H1 (cell line): ENCODE measurements around the gene IFNG-AS1. TPM values are rescaled to one million over a fixed set of nuclear protein-coding genes. Genes with fewer than 3 reads are reported as not detected.

Source experiments
- CTCF ChIA-PET: fragments of 300-600 bp; sonication (Branson Sonifier 250); formaldehyde crosslinking; loops from one replicate; lab custom pipeline; 2021; ENCODE audit not compliant: partially characterized antibody; lab: Charles Lee
- POLR2A ChIA-PET: fragments of 300-600 bp; sonication (Branson Sonifier 250); formaldehyde crosslinking; loops from one replicate; lab custom pipeline; 2021; ENCODE audit warnings: inconsistent platforms; ENCODE audit not compliant: partially characterized antibody; lab: Charles Lee
- DNase-seq, 2 experiments: peaks; one replicate each; pipeline versions ENCODE4 v3.0.0 to v3.0.0-alpha.2; 2010 to 2022; ENCODE audit warnings: low spot score in 2 of 2, low read depth in 1 of 2, mixed read lengths in 1 of 2
- FAIRE-seq: peaks from 2 replicates; lab custom pipeline; 2011; peaks lifted over from hg19 to GRCh38; lab: Jason Lieb, UNC
- H2AFZ ChIP-seq: 2 replicates; pipeline ENCODE4 v1.8.1; 2012; ENCODE audit warnings: low read length, inconsistent platforms
- H2AK5ac ChIP-seq: 2 replicates; pipeline ENCODE4 v1.6.1; 2013; ENCODE audit warnings: low read depth, low read length
- H2BK120ac ChIP-seq: replicated peaks from 2 replicates; pipeline ENCODE3; 2013; ENCODE audit warnings: low read depth, low read length, inconsistent platforms
- H2BK12ac ChIP-seq: 2 replicates; pipeline ENCODE4 v1.6.1; 2013; ENCODE audit warnings: low read depth, low read length
- H2BK15ac ChIP-seq: 2 replicates; pipeline ENCODE4 v1.6.1; 2013; ENCODE audit warnings: low read length
- H2BK20ac ChIP-seq: 2 replicates; pipeline ENCODE4 v1.6.1; 2013; ENCODE audit warnings: low read length
- H2BK5ac ChIP-seq: 2 replicates; pipeline ENCODE4 v1.6.1; 2013; ENCODE audit warnings: low read depth, low read length
- H3K14ac ChIP-seq: 2 replicates; pipeline ENCODE4 v1.6.1; 2013; ENCODE audit warnings: inconsistent platforms; ENCODE audit not compliant: insufficient read length
- H3K18ac ChIP-seq: 2 replicates; pipeline ENCODE4 v1.6.1; 2013; ENCODE audit warnings: low read length; ENCODE audit errors: extremely low read depth
- H3K23ac ChIP-seq: 2 replicates; pipeline ENCODE4 v1.6.1; 2013; ENCODE audit warnings: inconsistent platforms; ENCODE audit not compliant: insufficient read length
- H3K23me2 ChIP-seq: 2 replicates; pipeline ENCODE4 v1.6.1; 2013; ENCODE audit warnings: low read depth, low read length
- H3K27ac ChIP-seq: 2 replicates; pipeline ENCODE4 v1.6.1; 2011; ENCODE audit warnings: low read depth, low read length, inconsistent platforms
- H3K27me3 ChIP-seq, 4 experiments: replicated peaks in 1 of 4; 1 replicate in 1 of 4; 2 replicates in 3 of 4; pipeline versions ENCODE4 v1.6.1 to v1.8.1; 2011 to 2013; ENCODE audit warnings: low read length in 3 of 4, mild to moderate bottlenecking in 3 of 4, inconsistent platforms in 2 of 4, mixed read lengths in 2 of 4, moderate library complexity in 1 of 4; ENCODE audit not compliant: control insufficient read depth in 3 of 4, insufficient read depth in 3 of 4; ENCODE audit errors: extremely low read depth in 1 of 4
- H3K36me3 ChIP-seq, 4 experiments: 2 replicates each; pipeline versions ENCODE4 v1.6.1 to v1.8.1; 2011 to 2013; ENCODE audit warnings: mild to moderate bottlenecking in 4 of 4, low read length in 3 of 4, moderate library complexity in 2 of 4, control low read depth in 1 of 4, inconsistent platforms in 1 of 4; ENCODE audit not compliant: insufficient read depth in 4 of 4, control insufficient read depth in 2 of 4
- H3K4ac ChIP-seq: replicated peaks from 2 replicates; pipeline ENCODE3; 2013; ENCODE audit warnings: low read length, low read depth, mixed read lengths, inconsistent platforms; ENCODE audit not compliant: insufficient read length
- H3K4me1 ChIP-seq, 4 experiments: replicated peaks in 1 of 4; 1 replicate in 1 of 4; 2 replicates in 3 of 4; pipeline versions ENCODE4 v1.6.1 to v1.8.1; 2011 to 2013; ENCODE audit warnings: low read length in 3 of 4, inconsistent platforms in 2 of 4, mixed read lengths in 1 of 4; ENCODE audit not compliant: insufficient read depth in 4 of 4, control insufficient read depth in 3 of 4
- H3K4me2 ChIP-seq, 2 experiments: 2 replicates each; pipeline versions ENCODE4 v1.6.1 to v1.8.1; 2011 to 2013; ENCODE audit warnings: low read depth in 2 of 2, low read length in 2 of 2, control low read depth in 1 of 2, inconsistent platforms in 1 of 2, mild to moderate bottlenecking in 1 of 2; ENCODE audit not compliant: insufficient read depth in 1 of 2
- H3K4me3 ChIP-seq, 4 experiments: fragments of 200-600, 300-600 bp in 1 of 4; sonication (generic), shearing (Covaris generic), sonication (Bioruptor Twin) in 1 of 4; 2 replicates each; pipeline versions ENCODE4 v1.5.1 to v1.8.1; 2011 to 2016; ENCODE audit warnings: low read length in 4 of 4, low read depth in 3 of 4, control low read depth in 2 of 4, inconsistent platforms in 2 of 4, mild to moderate bottlenecking in 2 of 4, mixed read lengths in 1 of 4, moderate library complexity in 1 of 4; ENCODE audit not compliant: insufficient read depth in 2 of 4; ENCODE audit errors: extremely low read depth in 1 of 4
- H3K56ac ChIP-seq: replicated peaks from 2 replicates; pipeline ENCODE3; 2013; ENCODE audit warnings: low read depth, mild to moderate bottlenecking, mixed read lengths, low read length, inconsistent platforms; ENCODE audit not compliant: insufficient read length
- H3K79me1 ChIP-seq: 2 replicates; pipeline ENCODE4 v1.6.1; 2013; ENCODE audit warnings: low read depth, low read length, control low read depth
- H3K79me2 ChIP-seq, 2 experiments: 2 replicates each; pipeline versions ENCODE4 v1.6.1 to v1.8.1; 2012 to 2013; ENCODE audit warnings: low read length in 2 of 2, mild to moderate bottlenecking in 2 of 2, inconsistent platforms in 1 of 2; ENCODE audit not compliant: insufficient read depth in 2 of 2, control insufficient read depth in 1 of 2
- H3K9ac ChIP-seq, 4 experiments: replicated peaks in 1 of 4; 1 replicate in 1 of 4; 2 replicates in 3 of 4; pipeline versions ENCODE4 v1.6.1 to v1.8.1; 2011 to 2013; ENCODE audit warnings: low read depth in 3 of 4, low read length in 3 of 4, control low read depth in 2 of 4, mild to moderate bottlenecking in 2 of 4, moderate library complexity in 2 of 4, inconsistent platforms in 1 of 4; ENCODE audit errors: extremely low read depth in 1 of 4
- H3K9me3 ChIP-seq, 2 experiments: 2 replicates each; pipeline versions ENCODE4 v1.6.1 to v1.8.1; 2012 to 2013; ENCODE audit warnings: mild to moderate bottlenecking in 2 of 2, moderate library complexity in 2 of 2, control low read depth in 1 of 2, inconsistent platforms in 1 of 2, low read depth in 1 of 2, low read length in 1 of 2, mixed read lengths in 1 of 2; ENCODE audit not compliant: insufficient read depth in 2 of 2
- H4K20me1 ChIP-seq, 2 experiments: replicated peaks in 1 of 2; 2 replicates each; pipeline versions ENCODE3 to v1.8.1; 2011 to 2013; ENCODE audit warnings: inconsistent platforms in 2 of 2, low read length in 2 of 2, mild to moderate bottlenecking in 1 of 2; ENCODE audit not compliant: insufficient read depth in 2 of 2, control insufficient read depth in 1 of 2
- H4K5ac ChIP-seq: 2 replicates; pipeline ENCODE4 v1.6.1; 2013; ENCODE audit warnings: low read length, low read depth, mixed read lengths, inconsistent platforms; ENCODE audit not compliant: insufficient read length
- H4K8ac ChIP-seq: 2 replicates; pipeline ENCODE4 v1.8.0; 2013; ENCODE audit warnings: mild to moderate bottlenecking, moderate library complexity, low read length, inconsistent platforms; ENCODE audit not compliant: insufficient read depth; ENCODE audit errors: extremely low read depth
- H4K91ac ChIP-seq: replicated peaks from 2 replicates; pipeline ENCODE3; 2013; ENCODE audit warnings: low read length, mixed read lengths, inconsistent platforms; ENCODE audit not compliant: insufficient read length
- BCL11A ChIP-seq, 2 experiments: IDR thresholded peaks; one replicate each; pipeline ENCODE4 v1.6.1; 2011; ENCODE audit warnings: low read depth in 2 of 2, low read length in 2 of 2, mild to moderate bottlenecking in 2 of 2
- CEBPB ChIP-seq: IDR thresholded peaks from 2 replicates; pipeline ENCODE4 v1.6.1; 2012; ENCODE audit warnings: low read depth, low read length
- CREB1 ChIP-seq: IDR thresholded peaks from 2 replicates; pipeline ENCODE4 v1.6.1; 2012; ENCODE audit warnings: inconsistent platforms
- HDAC6 ChIP-seq: IDR thresholded peaks from one replicate; pipeline ENCODE4 v1.7.1; 2012; ENCODE audit warnings: low read depth, mild to moderate bottlenecking, inconsistent platforms, low read length, moderate library complexity
- JUN ChIP-seq: IDR thresholded peaks from 2 replicates; pipeline ENCODE4 v1.6.1; 2011; ENCODE audit warnings: low read depth, mild to moderate bottlenecking, improper control_type of control experiment, low read length
- KDM1A ChIP-seq: fragments of 200-600, 300-600 bp; sonication (generic); IDR thresholded peaks from 2 replicates; pipeline ENCODE4 v1.7.1; 2016; ENCODE audit warnings: mild to moderate bottlenecking, low read length, borderline replicate concordance
- POU5F1 ChIP-seq: IDR thresholded peaks from 2 replicates; pipeline ENCODE4 v1.6.1; 2011; ENCODE audit warnings: low read depth, mild to moderate bottlenecking, low read length, moderate library complexity
- RNF2 ChIP-seq: fragments of 200-900, 300-1000 bp; sonication (generic); IDR thresholded peaks from 2 replicates; pipeline ENCODE4 v1.7.1; 2016; ENCODE audit warnings: borderline replicate concordance, low read depth, mild to moderate bottlenecking, antibody characterized with exemption, low read length; ENCODE audit not compliant: poor library complexity, severe bottlenecking; ENCODE audit errors: missing control alignments
- SP4 ChIP-seq: IDR thresholded peaks from 2 replicates; pipeline ENCODE4 v1.6.1; 2012; ENCODE audit warnings: low read length, inconsistent platforms
- SUZ12 ChIP-seq: fragments of 200-600 bp; sonication (generic); IDR thresholded peaks from 2 replicates; pipeline ENCODE4 v1.6.1; 2012; ENCODE audit warnings: mild to moderate bottlenecking, inconsistent platforms, low read length, moderate library complexity, mixed read lengths
- TEAD4 ChIP-seq: IDR thresholded peaks from 2 replicates; pipeline ENCODE4 v1.6.1; 2012; ENCODE audit warnings: low read depth, low read length, inconsistent platforms, mixed read lengths
- WGBS, 2 experiments: shearing (Covaris generic) in 1 of 2; methylation state at CpG; one replicate each; pipeline versions ENCODE4 v1.1.6 to v1.1.7; 2013 to 2015; ENCODE audit warnings: low lambda C conversion rate in 2 of 2, mixed read lengths in 2 of 2, inconsistent platforms in 1 of 2, low coverage in 1 of 2, missing lambda C conversion rate in 1 of 2; ENCODE audit not compliant: insufficient replicate concordance in 2 of 2, insufficient coverage in 1 of 2, insufficient read length in 1 of 2; ENCODE audit errors: extremely low coverage in 1 of 2, missing lambda C conversion rate in 1 of 2; 5-methylcytosine and 5-hydroxymethylcytosine counted together
- polyA plus RNA-seq, 7 experiments: library from polyadenylated mRNA; depleted of rRNA in 3 of 7; stranded (reverse) in 5 of 7; unstranded in 2 of 7; fragments of >200 nt in 5 of 7; fragments of 200-250 nt in 2 of 7; gene quantifications; 1 replicate in 5 of 7; 2 replicates in 1 of 7; 4 replicates in 1 of 7; pipeline versions ENCODE4 v1.2.1 to v1.2.3, GENCODE V29; 2011 to 2013; ENCODE audit warnings: missing spikeins in 2 of 7, mixed read lengths in 2 of 7
- total RNA-seq: library from RNA; stranded (reverse); fragmentation: NEBNext Ultra II Directional; extraction: Animal tissue kit (Norgen Biotek cat#: 25700); gene quantifications from 2 replicates; pipeline ENCODE4 v1.2.1, GENCODE V29; 2021

Gene IFNG-AS1
- total and polyA plus RNA-seq, 2 of the 8 experiments (the other 6 are each of a cell fraction or from before 2014, with no cell fraction given) = not detected

DNA sequence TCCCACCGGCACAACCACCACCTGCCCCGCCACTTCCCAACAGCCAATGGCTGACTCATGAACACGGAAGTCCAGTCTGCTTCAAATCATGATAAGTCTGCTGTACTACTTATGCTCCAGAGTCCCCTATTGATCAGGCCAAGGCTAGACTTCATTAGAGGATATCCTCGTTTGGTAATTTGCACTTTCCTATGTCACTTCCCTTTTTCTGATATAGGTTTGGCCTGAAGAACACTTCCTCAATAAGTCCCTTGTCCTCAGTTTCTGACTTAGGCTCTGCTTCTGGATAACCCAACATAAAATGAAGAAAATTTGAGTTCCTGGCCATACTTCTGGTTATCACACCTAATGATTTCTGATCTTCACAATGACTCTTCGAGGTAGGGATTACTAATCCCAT lies 45.3 kb downstream of the IFNG-AS1 start:
- no peak overlapping the region for H4K91ac ChIP-seq
- H3K18ac ChIP-seq = no peak overlapping the region
- H2AK5ac ChIP-seq = no peak overlapping the region
- no peak overlapping the region for H4K8ac ChIP-seq
- no peak overlapping the region for H3K14ac ChIP-seq
- H3K4ac ChIP-seq = no peak overlapping the region
- FAIRE-seq (no peak), DNase-seq (no peak)
- no peak overlapping the region for H2AFZ ChIP-seq
- TF ChIP-seq RNF2 (no peak), TEAD4 (no peak), POU5F1 (no peak), SUZ12 (no peak), CREB1 (no peak), KDM1A (no peak), BCL11A (IDR thresholded peaks at IDR 0.05; ENCODE audit: low read depth in 2 of 2, low read length in 2 of 2) (no peak), JUN (no peak), HDAC6 (no peak), SP4 (no peak), CEBPB (no peak)
- no peak overlapping the region for H2BK5ac ChIP-seq
- CTCF ChIA-PET = interaction anchor here (1.4 to 8.4 kb wide), 2 partner anchors 33 to 124 kb away, joined by 3 to 82 read pairs; partner anchors contain the start of gene IFNG
- no peaks in the 10 kb centered on the region; the same call in 1 of the 2 replicates for H3K79me1 ChIP-seq
- no peak overlapping the region for H2BK12ac ChIP-seq
- no peak overlapping the region for H2BK20ac ChIP-seq
- H3K79me2 ChIP-seq = no peaks in the 10 kb centered on the region
- no peaks in the 10 kb centered on the region for H3K27me3 ChIP-seq
- POLR2A ChIA-PET = no interaction called here
- no peak overlapping the region for H3K4me3 ChIP-seq
- no peak overlapping the region for H3K4me2 ChIP-seq
- H3K9me3 ChIP-seq = no peaks in the 10 kb centered on the region
- H2BK120ac ChIP-seq = no peak overlapping the region
- no peak overlapping the region for H3K56ac ChIP-seq
- no peaks in the 10 kb centered on the region for H4K20me1 ChIP-seq
- no peaks in the 10 kb centered on the region for H3K4me1 ChIP-seq
- no peak overlapping the region for H3K9ac ChIP-seq
- H3K23ac ChIP-seq = no peak overlapping the region
- H3K23me2 ChIP-seq = no peaks in the 10 kb centered on the region; the same call in 1 of the 2 replicates
- no peak overlapping the region for H2BK15ac ChIP-seq
- no peaks in the 10 kb centered on the region for H3K36me3 ChIP-seq
- WGBS, 2 experiments = 96% methylated on average over 5 of the region's 5 CpGs; no CpG with 5 or more reads in 1 of the 2 experiments
- no peak overlapping the region for H3K27ac ChIP-seq
- no peak overlapping the region for H4K5ac ChIP-seq
